ENCODE results near the gene FECH.
"Not testable (repeated sequence)": the region's sequence is repeated elsewhere in the genome, so short reads cannot be mapped to it uniquely, and the experiment has no call there.

The FECH gene

GRCh38 chr18:57586251-57587049 lies at the start of gene FECH:
TSS of gene FECH (minus strand) at chr18:57586702. CDS start at chr18:57586620, 82 bp downstream.
- DNase-seq (ENCODE audit: low read depth, low spot score) = no peak

- DNase-seq (ENCODE audit: low read depth, low spot score) = no peak
These were observed 48.7 kb upstream of the FECH start for GRCh38 chr18:57635003-57635822.

- no peak for DNase-seq (ENCODE audit: low read depth, low spot score)
These were observed 45.2 kb upstream of the FECH start for GRCh38 chr18:57631697-57632096.

- no peak for DNase-seq (ENCODE audit: low read depth, low spot score)
These were observed 44.5 kb upstream of the FECH start for GRCh38 chr18:57630754-57631595.

- DNase-seq (ENCODE audit: low read depth, low spot score) = peak; percentile 86
These were observed 43.7 kb upstream of the FECH start for GRCh38 chr18:57630002-57630753.

GRCh38 chr18:57629422-57629821 lies 42.9 kb upstream of the FECH start:
- no peak for DNase-seq (ENCODE audit: low read depth, low spot score)

- DNase-seq (ENCODE audit: low read depth, low spot score) = no peak
These were observed 41.0 kb upstream of the FECH start for GRCh38 chr18:57627488-57627887.

- DNase-seq (ENCODE audit: low read depth, low spot score) = no peak
These were observed 38.5 kb upstream of the FECH start for GRCh38 chr18:57624988-57625387.

GRCh38 chr18:57621246-57621604 lies 34.7 kb upstream of the FECH start:
- DNase-seq (ENCODE audit: low read depth, low spot score) = no peak

- no peak for DNase-seq (ENCODE audit: low read depth, low spot score)
These were observed 33.4 kb upstream of the FECH start for GRCh38 chr18:57619876-57620275.

- no peak for DNase-seq (ENCODE audit: low read depth, low spot score)
These were observed 32.4 kb upstream of the FECH start for GRCh38 chr18:57618910-57619309.

GRCh38 chr18:57603871-57604270 lies 17.4 kb upstream of the FECH start:
- DNase-seq (ENCODE audit: low read depth, low spot score) = no peak

- DNase-seq (ENCODE audit: low read depth, low spot score) = no peak
These were observed 8.8 kb upstream of the FECH start for GRCh38 chr18:57595347-57595746.

- DNase-seq (ENCODE audit: low read depth, low spot score) = not testable (repeated sequence)
These were observed 6.2 kb upstream of the FECH start for GRCh38 chr18:57592716-57593115.

- DNase-seq (ENCODE audit: low read depth, low spot score) = no peak
These were observed 2.7 kb upstream of the FECH start for GRCh38 chr18:57589161-57589560.

- no peak for DNase-seq (ENCODE audit: low read depth, low spot score)
These were observed 678 bp upstream of the FECH start for GRCh38 chr18:57587098-57587661.

- no peak for DNase-seq (ENCODE audit: low read depth, low spot score)
These were observed 649 bp downstream of the FECH start for GRCh38 chr18:57585855-57586250.

GRCh38 chr18:57585421-57585820 lies 1.1 kb downstream of the FECH start:
- no peak for DNase-seq (ENCODE audit: low read depth, low spot score)

GRCh38 chr18:57584444-57584843 lies 2.1 kb downstream of the FECH start:
- no peak for DNase-seq (ENCODE audit: low read depth, low spot score)

GRCh38 chr18:57583297-57583835 lies 3.1 kb downstream of the FECH start:
- DNase-seq (ENCODE audit: low read depth, low spot score) = no peak
